OCI-LY7 (cell line): ENCODE data around the gene ALKBH4. TPM values are rescaled to one million over a fixed set of nuclear protein-coding genes. Genes with fewer than 3 reads are reported as not detected.

Source experiments
- BruUV-seq: library from RNA; stranded (reverse); fragments of 400-500 nt; replicated peaks from 2 replicates; lab custom pipeline; 2021; lab: Mats Ljungman, UMichigan
- CTCF ChIA-PET: fragments of 300-600 bp; sonication (Branson Sonifier 250); formaldehyde crosslinking; loops from one replicate; lab custom pipeline; 2022; ENCODE audit warnings: antibody characterized with exemption; ENCODE audit not compliant: unreplicated experiment; lab: Charles Lee
- POLR2A ChIA-PET: fragments of 300-600 bp; sonication (Branson Sonifier 250); formaldehyde crosslinking; loops from one replicate; lab custom pipeline; 2022; ENCODE audit warnings: antibody characterized with exemption; lab: Charles Lee
- DNase-seq: peaks from one replicate; pipeline ENCODE4 v3.0.0-alpha.2; 2015; ENCODE audit warnings: low spot score
- H2AFZ ChIP-seq: fragments of 200-600 bp; sonication (generic), shearing (Covaris generic); 2 replicates; pipeline ENCODE4 v1.6.1; 2014; ENCODE audit warnings: mild to moderate bottlenecking, antibody characterized with exemption, low read length, moderate library complexity
- H3K27ac ChIP-seq: fragments of 200-600 bp; sonication (generic); 2 replicates; pipeline ENCODE4 v1.5.1; 2014; ENCODE audit warnings: mixed run types, low read depth, mild to moderate bottlenecking, moderate library complexity, low read length, inconsistent platforms; ENCODE audit not compliant: poor library complexity, severe bottlenecking
- H3K36me3 ChIP-seq: fragments of 200-600 bp; sonication (generic); 2 replicates; pipeline ENCODE4 v1.6.1; 2014; ENCODE audit warnings: mild to moderate bottlenecking, antibody characterized with exemption, low read length, moderate library complexity, mixed read lengths; ENCODE audit not compliant: insufficient read depth
- H3K4me1 ChIP-seq: fragments of 200-600 bp; sonication (generic); 2 replicates; pipeline ENCODE4 v1.5.1; 2014; ENCODE audit warnings: mild to moderate bottlenecking, low read length; ENCODE audit not compliant: insufficient read depth, poor library complexity, severe bottlenecking
- H3K4me2 ChIP-seq: fragments of 200-600 bp; sonication (generic); 2 replicates; pipeline ENCODE4 v1.6.1; 2014; ENCODE audit warnings: mild to moderate bottlenecking, low read length
- H3K4me3 ChIP-seq: fragments of 200-600 bp; sonication (generic); 2 replicates; pipeline ENCODE4 v1.5.1; 2014; ENCODE audit warnings: mild to moderate bottlenecking, low read depth, low read length; ENCODE audit not compliant: poor library complexity, severe bottlenecking
- H3K79me2 ChIP-seq: fragments of 200-600 bp; sonication (generic); 2 replicates; pipeline ENCODE4 v1.6.1; 2016; ENCODE audit warnings: low read depth, mild to moderate bottlenecking, low read length, moderate library complexity, mixed read lengths; ENCODE audit not compliant: insufficient read depth
- H3K9me2 ChIP-seq: fragments of 200-600 bp; sonication (generic); 2 replicates; pipeline ENCODE4 v1.6.1; 2016; ENCODE audit warnings: mild to moderate bottlenecking, low read length, mixed read lengths; ENCODE audit not compliant: insufficient read depth
- H3K9me3 ChIP-seq: fragments of 200-600 bp; sonication (generic); 2 replicates; pipeline ENCODE4 v1.6.1; 2014; ENCODE audit warnings: mild to moderate bottlenecking, mixed run types, low read length, mixed read lengths
- H4K20me1 ChIP-seq: fragments of 200-600 bp; sonication (generic); 2 replicates; pipeline ENCODE4 v1.6.1; 2014; ENCODE audit warnings: mild to moderate bottlenecking, antibody characterized with exemption, low read length, moderate library complexity, mixed read lengths; ENCODE audit not compliant: insufficient read depth
- CTCF ChIP-seq: fragments of 200-600 bp; sonication (generic); conservative IDR thresholded peaks from 2 replicates; pipeline ENCODE4 v1.5.1; 2014; ENCODE audit warnings: mild to moderate bottlenecking, antibody characterized with exemption, low read length, moderate library complexity, mixed read lengths
- EZH2phosphoT487 ChIP-seq: fragments of 200-600 bp; sonication (generic); IDR thresholded peaks from 2 replicates; pipeline ENCODE4 v1.6.1; 2018; ENCODE audit warnings: low read depth, borderline replicate concordance, mild to moderate bottlenecking, mixed run types, antibody characterized with exemption, low read length, moderate library complexity, mixed read lengths
- intact Hi-C: fragments of 100-400 bp; cut with micrococcal nuclease; formaldehyde crosslinking; loops from one replicate; pipeline ENCODE4 v1.10.0; 2022; ENCODE audit not compliant: unreplicated experiment
- total RNA-seq, 2 experiments: library from RNA; depleted of rRNA in 1 of 2; stranded (reverse); fragments of >200 nt in 1 of 2; shearing (Covaris generic) in 1 of 2; gene quantifications; 2 replicates each; pipeline ENCODE4 v1.2.3, GENCODE V29; 2014 to 2022

ALKBH4 gene
- total RNA-seq, 2 experiments from 2014 or later, result 13.3 to 17.5 TPM

DNA sequence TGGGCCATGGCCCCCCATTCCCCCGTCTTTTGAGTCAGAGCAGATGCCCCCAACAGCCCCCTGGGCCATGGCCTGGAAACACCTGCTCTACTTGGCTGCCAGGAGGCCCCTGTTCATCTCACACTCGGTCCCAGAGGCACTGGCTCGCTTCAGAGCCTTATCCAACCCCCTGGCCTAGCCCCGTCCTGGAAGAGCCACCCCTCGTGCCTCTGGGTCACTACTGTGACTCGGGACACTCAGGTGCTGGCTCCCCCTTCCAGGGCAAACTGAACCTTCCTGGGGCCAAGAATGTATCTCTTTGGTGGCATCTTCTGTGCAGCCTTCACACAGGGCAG, 7.1 kb upstream of the ALKBH4 start:
- no peaks in the 10 kb centered on the region for H3K79me2 ChIP-seq
- POLR2A ChIA-PET, result no interaction called here
- BruUV-seq, result no TSS peak

DNA sequence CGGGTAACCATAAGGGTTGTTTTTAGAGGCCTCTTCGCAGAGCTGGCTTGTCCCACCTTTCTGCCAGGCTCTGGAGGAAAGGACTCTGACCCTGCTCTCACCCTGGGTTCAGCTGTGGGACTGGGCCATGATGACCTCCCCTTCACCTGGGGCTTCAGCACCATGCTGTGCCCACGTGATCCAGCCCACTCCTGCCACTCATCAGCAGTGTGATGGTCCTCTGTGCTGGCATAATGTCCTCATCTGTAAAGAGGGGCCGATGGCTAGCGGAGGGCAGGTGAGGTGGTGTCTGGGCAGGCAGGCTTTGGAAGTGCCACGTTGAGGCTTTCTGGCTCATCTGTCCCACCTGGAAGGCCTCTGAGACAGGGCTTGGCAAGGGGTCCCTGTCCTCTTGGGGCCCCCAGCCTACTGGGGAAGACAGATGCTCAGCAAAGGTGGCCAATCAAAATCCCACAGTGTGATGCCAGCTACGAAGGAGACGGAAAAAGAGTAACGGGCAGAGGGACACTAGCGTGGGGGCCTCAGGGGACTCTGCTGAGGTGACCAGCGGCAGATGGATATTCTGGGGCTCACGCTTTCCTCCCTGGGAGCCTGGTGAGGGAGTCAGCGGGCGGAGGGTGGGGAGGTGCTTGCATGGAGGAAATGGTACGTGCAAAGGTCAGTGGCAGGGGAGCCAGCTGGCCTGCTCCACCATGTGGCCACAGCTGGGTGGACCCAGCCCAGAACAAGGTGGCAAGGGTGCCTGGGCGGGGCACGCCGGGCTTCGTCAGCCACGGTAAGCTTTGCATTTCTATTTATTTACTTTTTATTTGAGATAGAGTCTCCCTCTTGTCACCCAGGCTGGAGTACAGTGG, 5.5 kb upstream of the ALKBH4 start:
- no peak overlapping the region for H3K27ac ChIP-seq
- H3K36me3 ChIP-seq, result peaks cover 58% of the 10 kb centered on the region
- ChIA-PET CTCF (no interaction called here), POLR2A (no interaction called here)
- no peak for DNase-seq
- no peak overlapping the region for H3K4me2 ChIP-seq
- BruUV-seq, result no TSS peak
- intact Hi-C loops, result loop anchor here (5.0 kb wide), 1 partner anchor 183 kb away; the partner anchor contains the start of gene SH2B2
- H3K79me2 ChIP-seq, result peaks cover 4% of the 10 kb centered on the region; the same call in 1 of the 2 replicates
- H3K4me1 ChIP-seq, result peaks cover 13% of the 10 kb centered on the region
- no peaks in the 10 kb centered on the region for H3K9me3 ChIP-seq
- no peak overlapping the region for H2AFZ ChIP-seq
- H3K9me2 ChIP-seq, result no peaks in the 10 kb centered on the region
- H3K4me3 ChIP-seq, result no peak overlapping the region
- no peaks in the 10 kb centered on the region for H4K20me1 ChIP-seq
- no peak for TF ChIP-seq CTCF
- no peak for TF ChIP-seq EZH2phosphoT487

More for the DNA sequence above, 7.1 kb upstream of the ALKBH4 start:
- H3K4me3 ChIP-seq, result no peak overlapping the region
- TF ChIP-seq CTCF (no peak), EZH2phosphoT487 (no peak)
- no peak overlapping the region for H2AFZ ChIP-seq
- no peak overlapping the region for H3K4me2 ChIP-seq
- intact Hi-C loops, result no loop called here
- H4K20me1 ChIP-seq, result no peaks in the 10 kb centered on the region
- no peaks in the 10 kb centered on the region for H3K9me2 ChIP-seq
- H3K36me3 ChIP-seq, result peaks cover 58% of the 10 kb centered on the region
- no peak for DNase-seq
- CTCF ChIA-PET, result interaction anchor here (0.5 kb wide), 1 partner anchor 47 kb away, joined by 3 read pairs; no protein-coding TSS in a partner anchor
- H3K4me1 ChIP-seq, result peaks cover 2% of the 10 kb centered on the region
- no peaks in the 10 kb centered on the region for H3K9me3 ChIP-seq
- no peak overlapping the region for H3K27ac ChIP-seq
